HG03103 (cell line): Measurements from ENCODE around the gene DNMBP.
A peak's percentile ranks its signal among the peaks of the same experiment; 100 is the strongest.
"Not testable (repeated sequence)": the region's sequence is repeated elsewhere in the genome, so short reads cannot be mapped to it uniquely, and the experiment has no call there.

ENCODE experiments used
- ATAC-seq: cut with Tn5 transposase; IDR thresholded peaks from one replicate; pipeline ENCODE4 v1.9.1; 2021; ENCODE audit warnings: low read depth; ENCODE audit not compliant: unreplicated experiment

The DNMBP gene

DNA sequence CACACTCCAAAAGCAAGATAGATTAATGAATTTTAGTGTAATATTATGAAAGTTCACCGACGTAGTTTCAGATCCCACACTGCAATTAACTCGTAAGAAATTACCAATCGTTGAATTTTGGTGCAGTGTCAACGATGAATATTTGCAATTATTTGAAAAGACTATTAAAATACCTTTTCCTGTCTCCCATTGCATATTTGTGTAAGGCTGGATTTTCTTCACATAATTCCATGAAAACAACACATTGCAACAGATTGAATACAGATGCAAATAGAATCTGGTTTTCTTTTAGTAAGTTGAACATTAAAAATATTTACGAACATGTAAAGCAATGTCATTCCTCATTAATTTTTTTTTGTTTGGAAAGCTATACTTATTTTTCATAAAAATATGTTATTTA is 50.9 kb downstream of the DNMBP start:
- ATAC-seq = no peak

DNA sequence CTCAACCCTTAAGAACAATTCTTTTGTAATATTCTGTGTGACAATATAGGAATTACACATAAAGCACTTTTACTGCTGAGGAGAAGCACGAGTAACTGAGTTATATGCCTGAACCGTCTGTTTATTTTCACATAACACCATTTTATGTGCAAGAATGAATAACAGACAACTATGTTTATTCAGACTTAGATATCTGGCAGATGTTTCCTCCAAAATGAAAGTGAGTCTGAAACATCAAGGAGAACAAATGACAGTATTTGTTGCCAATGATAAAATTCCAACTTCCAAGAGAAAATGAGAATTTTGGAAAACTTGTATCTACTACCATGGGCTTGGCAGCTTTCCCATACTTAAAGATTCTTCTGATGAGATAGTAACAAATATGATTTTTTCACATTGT is 51.4 kb downstream of the DNMBP start:
- ATAC-seq = no peak

DNA sequence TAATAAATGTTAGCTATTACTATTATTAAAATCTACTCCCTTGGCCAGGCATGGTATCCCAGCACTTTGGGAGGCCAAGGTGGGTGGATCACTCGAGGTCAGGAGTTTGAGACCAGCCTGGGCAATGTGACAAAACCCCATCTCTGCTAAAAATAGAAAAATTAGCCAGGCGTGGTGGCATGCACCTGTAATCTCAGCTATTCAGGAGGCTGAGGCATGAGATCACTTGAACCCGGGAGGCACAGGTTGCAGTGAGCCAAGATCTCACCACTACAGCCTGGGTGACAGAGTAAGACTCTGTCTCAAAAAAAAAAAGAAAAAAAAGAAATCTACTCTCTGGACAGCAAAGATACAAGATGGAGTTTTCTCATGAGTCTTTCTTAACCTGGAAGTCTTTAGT is 56.2 kb downstream of the DNMBP start:
- not testable (repeated sequence) for ATAC-seq

DNA sequence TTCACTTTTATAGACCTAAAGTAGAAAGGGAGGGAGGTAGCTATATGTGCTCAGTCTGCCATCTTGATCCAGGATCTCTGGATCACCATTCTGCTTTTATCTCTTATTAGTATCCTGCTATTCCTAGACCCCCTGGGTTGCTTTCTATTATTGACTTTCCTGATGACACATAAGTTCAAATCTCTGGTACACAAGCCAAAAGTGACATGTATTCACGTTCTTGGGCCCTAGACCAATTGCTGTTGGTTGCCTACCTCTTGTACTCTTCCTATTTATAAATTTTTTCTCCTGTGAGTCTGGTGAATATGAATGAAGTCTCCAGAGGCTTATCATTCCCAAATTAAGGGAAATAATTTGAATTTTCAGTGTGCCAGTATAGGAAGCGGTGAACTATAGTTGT is 56.9 kb downstream of the DNMBP start:
- ATAC-seq = no peak

DNA sequence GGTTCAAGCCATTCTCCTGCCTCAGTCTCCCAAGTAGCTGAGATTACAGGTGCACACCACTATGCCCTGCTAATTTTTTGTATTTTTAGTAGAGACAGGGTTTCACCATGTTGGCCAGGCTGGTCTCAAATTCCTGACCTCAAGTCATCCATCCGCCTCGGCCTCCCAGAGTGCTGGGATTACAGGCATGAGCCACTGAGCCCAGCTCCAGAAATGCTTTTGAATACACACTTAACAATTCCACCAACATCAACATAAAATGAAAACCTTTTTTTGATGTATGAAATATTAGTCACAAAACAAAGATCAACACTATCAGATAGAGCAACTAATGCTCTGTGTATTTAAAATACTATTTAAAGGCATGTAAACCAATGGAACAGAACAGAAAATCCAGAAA is 63.7 kb downstream of the DNMBP start:
- not testable (repeated sequence) for ATAC-seq

DNA sequence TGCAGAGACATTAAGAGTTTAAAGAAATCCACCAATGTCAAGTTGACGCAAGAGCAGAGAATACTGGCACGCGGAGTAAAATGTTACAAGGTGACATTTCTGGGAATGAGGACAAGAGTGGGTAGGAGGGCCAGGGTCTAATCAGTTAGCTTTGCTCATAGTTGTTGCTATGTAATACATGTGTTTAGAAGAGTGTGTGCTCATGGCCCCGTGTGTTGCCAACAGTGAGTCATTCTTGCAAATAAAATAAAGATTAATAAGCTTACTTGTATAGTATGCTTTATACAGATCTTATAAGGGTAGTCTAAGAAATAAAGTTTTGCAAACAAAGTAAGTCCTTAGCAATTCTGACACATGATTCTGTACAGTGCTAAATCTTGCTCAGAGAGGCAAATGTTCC is 64.5 kb downstream of the DNMBP start:
- no peak for ATAC-seq

DNA sequence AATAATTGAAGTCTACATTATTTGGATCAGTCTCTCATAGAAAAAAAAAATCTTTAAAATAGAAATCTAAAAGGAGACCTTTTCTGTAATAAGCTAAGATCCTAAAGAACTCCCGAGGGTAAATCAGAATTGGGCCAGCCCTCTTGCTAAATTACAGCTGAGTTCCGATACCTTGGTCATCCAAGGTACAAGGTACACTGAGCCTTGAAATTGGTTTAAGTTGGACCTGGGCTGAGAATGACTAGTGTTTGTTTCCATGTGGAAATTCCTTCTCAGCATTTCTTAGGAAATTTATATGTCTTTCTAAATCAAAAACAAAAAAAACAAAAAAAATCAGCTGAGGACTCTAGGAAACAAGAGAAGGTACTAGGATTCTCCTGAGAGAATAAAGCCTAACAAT is 64.9 kb downstream of the DNMBP start:
- ATAC-seq = no peak

DNA sequence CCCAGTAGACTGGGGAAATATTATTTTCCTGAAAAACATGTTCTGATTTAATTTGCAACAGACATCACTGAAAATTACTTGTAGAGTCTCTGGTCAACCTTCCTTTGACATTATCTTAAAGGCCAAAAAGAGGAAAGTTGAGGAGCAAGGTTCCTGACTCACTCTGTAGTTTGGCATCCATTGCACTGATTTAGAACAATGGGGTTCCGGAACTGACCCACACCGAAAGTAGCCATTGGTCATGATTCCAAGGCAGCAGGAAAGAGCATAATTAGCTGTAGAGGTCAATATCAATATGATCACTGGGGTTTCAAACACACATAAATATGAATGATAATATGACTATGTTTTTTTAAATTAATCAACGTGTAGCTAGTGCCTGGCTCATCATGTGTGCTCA is 65.8 kb downstream of the DNMBP start:
- ATAC-seq = no peak

DNA sequence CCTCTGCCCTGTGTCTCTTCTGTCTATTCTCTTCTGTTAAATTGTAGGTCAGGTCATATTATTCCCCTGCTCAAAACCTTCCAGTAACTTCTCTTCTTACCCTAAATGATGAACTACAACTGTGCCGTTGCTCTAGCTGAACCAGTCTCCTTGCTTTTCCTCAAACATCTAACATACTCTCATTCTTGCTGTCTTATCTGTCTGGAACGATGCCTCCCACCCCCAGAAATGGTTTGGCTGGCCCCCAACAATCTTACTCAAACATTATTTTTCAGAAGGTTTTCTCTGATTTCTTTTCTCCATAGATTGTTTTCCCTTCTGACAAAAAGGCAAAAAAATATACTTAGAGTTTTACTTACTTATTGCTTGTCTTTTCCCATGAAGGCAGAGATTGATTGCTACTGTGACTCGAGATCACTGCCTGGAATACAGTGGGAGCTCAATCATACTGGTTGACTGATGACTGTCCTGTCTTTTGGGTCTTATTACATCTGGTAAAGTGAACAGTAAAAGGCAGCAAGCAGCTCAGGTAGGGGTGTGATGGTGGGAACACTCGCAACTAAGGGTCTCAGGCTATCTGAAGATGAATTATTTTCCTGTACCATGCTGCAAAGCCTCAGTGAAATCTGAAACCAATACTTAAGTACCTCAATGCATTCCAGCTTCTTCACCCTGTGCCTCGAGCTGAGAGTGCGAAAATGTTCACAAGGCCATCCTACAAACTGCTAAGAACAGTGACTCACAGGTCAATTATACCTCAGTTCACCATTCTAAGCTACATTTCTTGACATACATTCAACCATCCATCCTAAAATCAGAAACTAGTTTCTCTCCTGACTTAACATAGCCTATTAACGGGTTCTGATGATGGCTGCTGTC is 67.6 kb downstream of the DNMBP start:
- ATAC-seq = no peak

DNA sequence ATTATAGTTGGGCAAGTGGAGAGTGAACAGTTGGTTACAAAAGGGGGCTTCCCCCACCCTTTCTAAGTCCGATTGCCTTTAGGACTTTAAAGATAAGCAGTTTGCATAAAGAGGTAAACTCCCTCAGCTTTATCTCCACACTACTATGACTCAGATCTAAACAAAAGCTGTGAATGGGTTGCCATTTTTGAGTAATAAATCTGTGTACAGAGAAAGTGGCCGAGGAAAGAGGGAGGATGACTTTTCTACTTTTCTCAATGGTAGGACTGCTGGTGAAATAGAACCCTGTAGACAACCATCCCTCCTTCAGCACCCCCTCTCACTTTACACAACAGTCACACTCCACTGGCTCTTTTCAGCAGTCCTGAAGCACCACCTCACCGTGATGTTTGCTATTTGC is 71.2 kb downstream of the DNMBP start:
- ATAC-seq = peak; percentile 72

DNA sequence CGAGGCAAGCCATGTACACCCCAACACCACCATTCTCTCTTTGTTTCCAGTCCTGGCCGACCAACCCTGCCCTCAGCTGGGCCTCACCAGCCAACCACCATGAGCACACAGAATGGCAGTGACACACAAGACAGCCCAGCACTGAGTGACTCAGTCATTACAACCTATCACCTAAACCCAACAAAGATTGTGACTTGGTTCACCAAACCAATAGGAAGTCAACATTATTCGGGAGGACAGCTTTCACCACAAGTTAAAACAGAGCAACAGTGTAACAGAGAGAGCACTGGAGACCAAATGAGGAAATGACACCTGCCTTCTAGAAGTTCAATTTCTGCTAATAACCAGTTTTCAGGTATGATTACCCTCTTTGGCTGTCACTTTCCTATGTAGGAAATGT is 72.1 kb downstream of the DNMBP start:
- no peak for ATAC-seq

DNA sequence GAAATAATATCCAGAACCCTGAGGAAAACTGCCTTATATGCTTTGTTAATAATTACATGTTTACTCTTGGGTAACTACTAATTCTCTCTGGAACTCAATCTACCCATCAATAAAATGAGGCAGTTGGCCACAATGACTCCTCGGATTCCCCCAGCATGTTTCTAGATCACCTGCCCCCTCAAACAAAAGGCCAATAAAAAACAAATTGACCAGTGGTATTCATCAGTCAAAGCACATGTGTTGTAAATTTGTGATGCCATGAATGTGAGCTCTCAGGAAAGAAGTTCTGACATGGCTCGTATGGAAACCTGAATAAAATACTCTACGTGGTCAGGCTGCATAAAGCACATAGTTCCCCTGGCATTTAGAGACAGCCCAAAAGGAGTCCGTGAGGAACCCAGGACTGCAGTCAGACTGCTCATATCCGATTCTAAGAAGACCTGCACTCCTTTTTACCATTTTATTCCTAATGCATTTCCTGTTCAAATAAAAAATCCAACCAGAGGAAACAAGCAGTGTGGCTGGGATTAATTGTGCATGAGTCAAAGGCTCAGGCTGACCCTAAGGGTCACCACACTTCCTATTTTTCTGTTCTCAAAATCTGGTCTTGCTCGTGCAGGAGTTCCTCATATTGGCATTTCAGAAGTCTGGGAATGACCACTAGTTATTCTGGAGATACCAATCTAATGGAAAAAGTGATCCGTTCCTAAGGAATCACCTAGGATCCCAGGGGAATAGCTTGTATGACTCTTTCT is 77.4 kb downstream of the DNMBP start:
- not testable (repeated sequence) for ATAC-seq

DNA sequence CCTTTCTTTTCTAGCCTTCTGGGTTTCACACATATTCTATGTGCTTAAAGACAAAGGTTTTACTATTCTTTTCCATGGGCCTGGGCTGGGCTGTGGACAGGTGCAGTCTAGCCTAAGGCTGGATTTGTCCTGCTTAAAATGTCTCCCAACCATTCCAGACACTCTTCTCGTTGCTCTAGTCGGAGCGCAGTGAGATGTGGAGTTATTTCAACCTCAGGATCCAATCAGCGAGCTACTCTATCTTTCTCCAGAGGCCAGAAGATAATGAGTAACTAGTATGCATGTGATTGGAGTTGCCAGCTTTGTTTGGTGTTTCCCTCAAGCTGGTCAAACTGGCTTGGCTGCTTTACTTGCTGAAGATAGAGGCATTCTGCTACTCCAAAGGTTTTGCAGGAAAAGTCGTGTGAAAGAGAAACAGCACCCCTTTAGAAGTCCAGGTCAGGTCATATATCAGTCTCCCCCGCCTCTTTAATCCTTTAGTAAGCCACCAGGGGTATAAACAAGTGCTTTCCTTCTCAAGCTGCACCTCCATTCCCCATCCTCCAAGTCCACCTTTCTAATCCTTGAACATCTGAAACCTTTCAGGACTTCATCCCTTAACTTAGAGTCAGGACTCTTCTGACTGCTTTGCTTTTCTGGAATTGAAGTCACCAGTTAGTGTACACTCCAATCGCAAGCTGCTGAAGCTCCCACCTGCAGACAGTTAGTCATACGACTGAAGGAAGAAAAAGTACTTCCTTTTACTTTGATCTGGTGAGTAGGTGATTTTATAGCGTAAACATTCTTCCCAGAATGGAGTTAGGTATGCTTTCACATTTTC is 78.8 kb downstream of the DNMBP start:
- no peak for ATAC-seq

DNA sequence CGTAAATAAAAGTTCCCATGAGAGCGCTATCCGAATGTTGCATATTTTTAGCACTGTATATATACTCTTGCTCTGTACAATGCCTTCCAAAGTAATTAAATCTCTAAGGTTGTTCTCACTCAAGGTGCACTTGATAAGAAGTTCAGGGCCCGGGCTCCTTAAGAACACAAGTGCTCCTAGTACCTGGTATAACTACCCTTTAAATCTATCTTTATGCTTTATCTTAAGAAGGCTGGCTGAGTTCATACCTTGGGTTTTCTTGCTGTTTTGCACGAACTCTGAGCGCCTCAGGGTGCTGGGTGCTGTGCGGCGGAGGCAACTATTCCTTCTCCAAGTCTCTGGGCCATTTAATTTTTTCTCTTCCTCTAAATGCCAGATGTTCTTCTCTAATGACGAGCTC is 80.4 kb downstream of the DNMBP start:
- no peak for ATAC-seq

DNA sequence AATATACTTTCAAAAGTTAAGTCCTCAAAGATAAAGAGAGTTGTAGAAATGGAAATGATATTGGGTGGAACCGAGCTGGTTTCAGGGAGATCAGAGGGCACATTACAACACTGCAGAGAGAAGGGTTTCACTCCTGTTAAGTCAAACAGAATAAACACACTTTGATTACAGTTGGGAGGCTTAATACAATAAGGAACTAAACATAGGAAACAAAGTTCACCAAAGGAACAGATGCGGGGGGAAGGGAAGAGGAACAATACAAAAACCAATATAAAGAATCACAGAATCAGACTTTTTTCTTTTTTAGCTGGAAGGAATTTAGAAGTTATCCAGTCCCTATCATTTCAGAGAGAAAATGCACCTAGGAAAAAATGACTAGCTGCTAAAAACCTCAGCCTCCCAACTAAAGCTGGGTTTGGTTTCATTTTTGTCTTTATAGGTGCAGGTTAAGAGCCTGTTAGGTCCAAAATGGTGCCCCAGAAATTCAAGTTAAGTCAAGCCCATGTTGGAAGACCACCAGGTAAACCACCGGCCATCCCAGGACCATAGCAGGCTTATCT is 81.9 kb downstream of the DNMBP start:
- no peak for ATAC-seq

DNA sequence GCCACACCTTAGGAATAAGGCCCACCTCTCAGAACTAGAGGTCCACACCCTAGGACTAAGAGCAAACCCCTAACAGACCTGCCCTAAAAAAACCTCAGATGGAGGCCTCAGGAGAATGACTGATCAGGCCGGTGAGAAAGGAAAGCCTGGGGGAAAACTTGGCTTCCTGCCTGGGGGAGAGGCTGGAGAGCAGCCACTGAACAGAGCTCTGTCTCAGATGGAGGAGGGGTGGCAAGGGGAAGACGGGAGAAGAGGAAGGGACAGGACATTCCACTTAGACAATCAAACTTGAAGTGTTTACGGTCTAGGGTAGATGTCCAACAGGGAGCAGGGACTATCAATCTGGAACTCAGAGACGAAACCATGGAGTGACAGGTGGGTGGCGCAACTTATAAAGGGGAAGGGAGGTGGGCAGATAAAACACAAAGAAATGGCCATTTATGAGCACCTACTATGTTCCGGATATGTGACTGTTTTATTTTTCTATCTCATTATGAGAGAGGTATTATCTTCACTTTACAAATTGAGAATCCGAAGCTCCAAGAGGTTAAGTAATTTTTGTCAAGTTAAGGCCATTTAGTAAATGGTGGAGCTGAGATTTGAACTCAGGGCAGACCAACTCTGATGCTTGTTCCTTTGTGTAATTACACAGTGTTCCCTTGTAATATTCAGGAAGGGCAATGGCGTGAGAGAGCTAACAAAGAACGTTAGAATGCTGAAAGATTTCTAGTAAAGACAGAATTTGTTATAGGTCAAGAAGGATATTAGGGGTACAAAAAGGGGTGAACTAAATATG is 82.6 kb downstream of the DNMBP start:
- ATAC-seq = no peak

DNA sequence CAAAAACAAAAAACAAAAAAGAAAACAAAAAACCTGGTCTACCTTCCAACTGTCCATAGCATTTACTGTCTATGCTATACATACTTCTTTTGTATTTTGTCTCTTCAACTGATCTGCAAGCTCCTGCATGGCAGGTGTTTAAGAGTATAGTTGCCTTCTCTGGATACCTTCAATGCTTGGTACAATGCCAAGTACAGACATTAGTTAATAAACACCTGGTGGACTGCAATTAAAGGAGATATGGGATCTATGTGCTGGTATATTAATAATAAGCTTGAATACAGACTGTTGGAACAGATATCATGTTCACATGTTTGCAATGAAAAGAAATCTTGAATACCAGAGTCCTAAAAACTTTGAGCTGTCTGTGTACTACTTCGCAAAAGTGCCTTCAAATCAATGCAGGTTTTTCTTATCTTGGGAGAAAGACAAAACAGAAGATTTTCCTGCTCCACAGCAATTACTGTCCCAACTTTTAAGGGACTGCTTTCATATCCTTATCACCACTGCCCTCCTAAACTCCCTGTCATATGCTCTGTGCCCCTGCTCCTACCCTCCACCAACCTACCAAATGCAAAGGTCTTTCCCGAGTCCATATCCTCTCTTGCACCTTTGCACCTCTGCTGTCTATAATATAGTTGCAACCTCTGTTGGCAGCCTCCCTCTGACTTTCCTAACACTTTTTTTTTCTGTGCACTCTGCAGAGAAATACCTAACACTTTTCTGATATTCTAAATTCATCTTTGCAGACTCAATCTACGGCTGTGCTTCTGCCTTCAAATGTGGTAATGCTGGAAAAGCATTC is 85.1 kb downstream of the DNMBP start:
- ATAC-seq = no peak

DNA sequence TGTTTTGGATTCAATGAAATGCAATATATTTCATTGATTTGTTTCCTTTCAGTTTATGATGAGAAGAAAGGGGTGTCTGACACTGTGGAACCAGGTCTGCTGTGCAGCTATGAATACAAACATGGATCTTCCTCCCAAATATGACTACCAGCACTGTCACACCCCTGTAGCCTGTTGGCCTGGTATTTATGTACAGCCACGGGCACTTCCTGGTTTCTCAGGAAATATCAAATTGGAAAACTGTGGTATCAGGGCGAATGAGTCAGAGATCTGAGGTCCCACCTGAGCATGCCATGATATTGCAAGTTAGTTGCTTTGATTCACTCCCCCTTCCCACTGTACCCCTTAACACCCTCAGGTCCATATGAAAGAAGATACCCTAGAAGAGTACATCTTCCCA is 87.8 kb downstream of the DNMBP start:
- no peak for ATAC-seq

DNA sequence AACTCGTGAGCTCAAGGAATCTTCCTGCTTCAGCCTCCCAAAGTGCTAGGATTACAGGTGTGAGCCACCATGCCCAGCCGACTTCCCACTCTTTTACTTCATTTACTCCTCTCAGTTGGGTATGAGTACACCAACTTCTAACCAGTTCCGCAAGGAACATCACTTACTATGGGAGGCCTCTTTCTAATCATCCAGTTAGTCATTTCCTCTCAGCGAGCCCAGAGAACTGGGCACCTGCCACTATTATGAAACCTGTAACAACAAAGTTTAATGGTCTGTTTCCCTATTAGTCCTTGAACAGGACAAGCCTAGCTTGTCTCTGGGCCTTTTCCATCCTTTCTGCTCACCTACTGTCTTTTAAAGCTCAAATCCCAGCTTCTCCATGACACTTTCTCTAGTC is 88.8 kb downstream of the DNMBP start:
- no peak for ATAC-seq
